Lower leg skin (tissue), 3 donors: ENCODE measurements around the gene FILIP1L.

Source experiments
- POLR2A ChIP-seq, 2 donors: fragments of 450-650 bp; IDR thresholded peaks; one replicate each; pipeline ENCODE4 v1.6.1; 2016 to 2017; ENCODE audit warnings: antibody characterized with exemption in 2 of 2, mild to moderate bottlenecking in 1 of 2, moderate library complexity in 1 of 2
- TF ChIP-seq, protein P1 (sequence below), 3 donors: fragments of 450-650 bp; IDR thresholded peaks; one replicate each; pipeline ENCODE4 v1.5.1; 2016; ENCODE audit warnings: antibody characterized with exemption in 3 of 3, mild to moderate bottlenecking in 3 of 3, moderate library complexity in 2 of 3

DNA sequence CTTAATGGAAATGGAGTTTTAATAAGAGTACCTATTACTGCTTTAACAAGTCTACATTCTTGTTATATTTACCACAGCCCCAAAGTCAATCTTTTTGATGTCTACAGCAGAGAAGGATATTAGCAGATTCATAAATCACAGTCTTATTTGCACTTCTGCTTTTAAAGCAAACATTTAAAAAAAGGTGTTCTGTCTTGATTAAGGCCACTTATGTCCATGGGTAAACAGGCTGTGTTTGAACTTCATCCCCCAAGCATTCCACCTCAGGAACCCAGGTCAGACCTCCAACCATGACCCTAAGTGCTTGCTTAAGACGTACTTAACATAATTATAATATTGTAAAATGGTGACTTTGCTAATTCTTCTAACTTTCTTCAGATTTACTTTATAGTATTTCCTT is 183.2 kb downstream of the FILIP1L start:
- TF ChIP-seq, protein P1, sequence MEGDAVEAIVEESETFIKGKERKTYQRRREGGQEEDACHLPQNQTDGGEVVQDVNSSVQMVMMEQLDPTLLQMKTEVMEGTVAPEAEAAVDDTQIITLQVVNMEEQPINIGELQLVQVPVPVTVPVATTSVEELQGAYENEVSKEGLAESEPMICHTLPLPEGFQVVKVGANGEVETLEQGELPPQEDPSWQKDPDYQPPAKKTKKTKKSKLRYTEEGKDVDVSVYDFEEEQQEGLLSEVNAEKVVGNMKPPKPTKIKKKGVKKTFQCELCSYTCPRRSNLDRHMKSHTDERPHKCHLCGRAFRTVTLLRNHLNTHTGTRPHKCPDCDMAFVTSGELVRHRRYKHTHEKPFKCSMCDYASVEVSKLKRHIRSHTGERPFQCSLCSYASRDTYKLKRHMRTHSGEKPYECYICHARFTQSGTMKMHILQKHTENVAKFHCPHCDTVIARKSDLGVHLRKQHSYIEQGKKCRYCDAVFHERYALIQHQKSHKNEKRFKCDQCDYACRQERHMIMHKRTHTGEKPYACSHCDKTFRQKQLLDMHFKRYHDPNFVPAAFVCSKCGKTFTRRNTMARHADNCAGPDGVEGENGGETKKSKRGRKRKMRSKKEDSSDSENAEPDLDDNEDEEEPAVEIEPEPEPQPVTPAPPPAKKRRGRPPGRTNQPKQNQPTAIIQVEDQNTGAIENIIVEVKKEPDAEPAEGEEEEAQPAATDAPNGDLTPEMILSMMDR (IDR thresholded peaks at IDR 0.05): no peak
- no peak for TF ChIP-seq POLR2A (IDR thresholded peaks at IDR 0.05)
